Stimulated activated memory B cell treated with anti-CD40 and anti-IgM and Interleukin-4, amounts not matched to agents 10 μg/mL and 1 μg/mL and 100 μg/mL, for 72 hours (primary cell): ENCODE results near the gene TMEM164.

Source experiments
- ATAC-seq: fragments of 150-1000 bp; cut with Tn5 transposase; 2 replicates; pipeline ENCODE4 v1.10.0; 2021
- H3K27ac Mint-ChIP-seq: one replicate; pipeline ENCODE4 v1.8.0; 2022; ENCODE audit warnings: mild to moderate bottlenecking, mixed read lengths
- H3K27me3 Mint-ChIP-seq: one replicate; pipeline ENCODE4 v1.8.0; 2022; ENCODE audit warnings: mixed read lengths
- H3K36me3 Mint-ChIP-seq: one replicate; pipeline ENCODE4 v1.8.0; 2022; ENCODE audit warnings: mixed read lengths
- H3K4me1 Mint-ChIP-seq: one replicate; pipeline ENCODE4 v1.8.0; 2022; ENCODE audit warnings: mixed read lengths
- H3K4me3 Mint-ChIP-seq: one replicate; pipeline ENCODE4 v1.8.0; 2022; ENCODE audit warnings: mild to moderate bottlenecking, moderate library complexity, mixed read lengths
- H3K9me3 Mint-ChIP-seq: one replicate; pipeline ENCODE4 v1.8.0; 2022; ENCODE audit warnings: mixed read lengths

TMEM164 gene

GRCh38 chrX:110015915-110016314 lies 13.0 kb downstream of the TMEM164 start:
- Mint-ChIP-seq H3K4me3 (no peak overlapping the region), H3K36me3 (peaks cover 21% of the 10 kb centered on the region), H3K9me3 (no peaks in the 10 kb centered on the region), H3K27me3 (no peaks in the 10 kb centered on the region), H3K4me1 (peaks cover 11% of the 10 kb centered on the region), H3K27ac (no peak overlapping the region)
- ATAC-seq: no peak

GRCh38 chrX:110020536-110020935 lies 17.6 kb downstream of the TMEM164 start:
- ATAC-seq: no peak
- H3K36me3 Mint-ChIP-seq: peaks cover 6% of the 10 kb centered on the region
- H3K27ac Mint-ChIP-seq: no peak overlapping the region
- H3K4me1 Mint-ChIP-seq: peaks cover 8% of the 10 kb centered on the region
- H3K9me3 Mint-ChIP-seq: no peaks in the 10 kb centered on the region
- no peaks in the 10 kb centered on the region for H3K27me3 Mint-ChIP-seq
- no peak overlapping the region for H3K4me3 Mint-ChIP-seq

DNA sequence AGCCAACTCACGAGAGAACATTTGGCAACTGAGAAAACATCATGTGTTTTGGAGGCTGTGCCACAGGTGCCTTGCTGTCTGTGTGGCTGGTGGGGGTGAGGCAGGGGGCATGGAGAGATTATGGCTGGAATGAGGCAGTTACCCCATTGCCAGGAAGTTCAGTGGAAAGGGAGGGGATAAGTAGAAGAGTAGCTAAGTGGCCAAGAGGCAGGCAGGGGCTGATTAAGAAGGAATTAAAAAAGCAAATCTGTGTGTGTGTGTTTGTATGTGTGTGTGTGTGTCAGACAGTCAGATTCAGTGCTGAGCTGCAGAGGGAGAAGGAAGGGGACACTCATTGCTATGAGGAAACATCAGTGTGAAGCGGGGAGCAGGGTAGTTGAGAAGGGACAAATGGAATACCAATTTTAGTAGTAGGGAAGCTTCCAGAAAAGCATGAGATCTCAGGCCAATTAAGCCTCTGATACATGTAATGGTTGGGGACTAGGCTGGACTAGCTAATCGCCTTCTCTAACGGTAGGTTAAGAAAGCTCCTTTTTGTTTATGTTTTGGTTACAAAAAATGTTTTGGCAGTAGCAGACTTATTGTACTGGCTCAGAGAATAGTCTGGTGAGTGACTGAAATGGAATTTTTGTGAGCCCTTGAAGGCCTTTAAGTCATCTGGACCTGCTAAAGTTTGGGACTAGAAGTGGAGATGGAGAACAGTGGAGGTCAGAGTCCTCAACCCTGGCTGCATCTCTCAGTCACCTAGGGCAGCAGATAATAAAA lies 18.5 kb downstream of the TMEM164 start:
- no peak overlapping the region for H3K4me3 Mint-ChIP-seq
- H3K9me3 Mint-ChIP-seq: no peaks in the 10 kb centered on the region
- peaks cover 13% of the 10 kb centered on the region for H3K36me3 Mint-ChIP-seq
- ATAC-seq: no peak
- H3K27ac Mint-ChIP-seq: no peak overlapping the region
- H3K27me3 Mint-ChIP-seq: no peaks in the 10 kb centered on the region
- peaks cover 15% of the 10 kb centered on the region for H3K4me1 Mint-ChIP-seq

DNA sequence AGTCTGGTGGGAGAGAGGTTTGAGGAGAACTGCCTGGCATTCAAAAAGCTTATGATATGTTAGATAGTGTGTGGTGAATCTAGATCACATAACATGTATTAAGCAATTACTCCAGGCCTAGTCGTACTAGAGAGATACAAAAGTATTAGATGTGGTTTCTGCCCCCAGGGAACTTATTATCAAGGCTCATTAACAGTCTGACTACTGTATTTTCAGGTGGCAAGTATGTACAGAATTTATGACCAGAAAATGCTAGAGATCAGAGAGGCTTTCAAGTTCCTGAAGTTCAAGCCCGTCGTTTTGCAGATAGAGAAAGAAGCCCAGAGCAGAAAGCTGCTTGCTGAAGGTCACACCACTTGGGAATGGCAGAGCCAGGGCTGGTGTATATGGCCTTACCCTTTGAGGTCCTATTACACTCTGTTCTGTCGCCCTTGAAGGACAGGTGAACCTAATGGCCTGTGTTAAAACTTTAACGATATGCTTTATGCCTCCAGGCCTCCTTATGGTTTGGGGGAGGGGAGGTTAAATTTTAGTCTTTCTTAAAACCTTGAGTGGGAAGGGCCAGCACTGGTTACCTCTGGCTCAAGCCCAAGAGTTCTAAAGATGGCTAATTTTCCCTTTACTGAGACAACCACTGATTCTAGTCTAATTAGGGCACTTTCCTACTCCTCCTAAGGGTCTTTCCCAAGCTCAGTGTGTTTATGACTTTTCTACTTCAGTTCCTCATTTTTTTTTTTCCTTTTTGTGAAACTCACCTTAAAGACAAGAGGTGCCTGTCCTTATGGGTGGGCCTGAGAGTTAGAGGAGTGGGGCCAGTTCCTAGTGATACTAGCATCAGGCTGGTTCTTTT lies 19.9 kb downstream of the TMEM164 start:
- Mint-ChIP-seq H3K27me3 (no peaks in the 10 kb centered on the region), H3K27ac (peak overlapping the region; percentile 24), H3K9me3 (no peaks in the 10 kb centered on the region), H3K36me3 (peaks cover 8% of the 10 kb centered on the region), H3K4me3 (no peak overlapping the region), H3K4me1 (peaks cover 15% of the 10 kb centered on the region)
- ATAC-seq: peak; percentile 36

GRCh38 chrX:110025395-110025794 lies 22.5 kb downstream of the TMEM164 start:
- H3K36me3 Mint-ChIP-seq: peaks cover 8% of the 10 kb centered on the region
- H3K27me3 Mint-ChIP-seq: no peaks in the 10 kb centered on the region
- peaks cover 15% of the 10 kb centered on the region for H3K4me1 Mint-ChIP-seq
- H3K27ac Mint-ChIP-seq: peak overlapping the region; percentile 54
- H3K9me3 Mint-ChIP-seq: no peaks in the 10 kb centered on the region
- no peak overlapping the region for H3K4me3 Mint-ChIP-seq
- no peak for ATAC-seq

- H3K36me3 Mint-ChIP-seq: peaks cover 8% of the 10 kb centered on the region
- H3K27me3 Mint-ChIP-seq: no peaks in the 10 kb centered on the region
- H3K27ac Mint-ChIP-seq: peak overlapping the region; percentile 54
- H3K4me1 Mint-ChIP-seq: peaks cover 15% of the 10 kb centered on the region
- no peaks in the 10 kb centered on the region for H3K9me3 Mint-ChIP-seq
- ATAC-seq: no peak
- H3K4me3 Mint-ChIP-seq: no peak overlapping the region
These were observed 23.4 kb downstream of the TMEM164 start for GRCh38 chrX:110026099-110026844.

- Mint-ChIP-seq H3K36me3 (no peaks in the 10 kb centered on the region), H3K27ac (no peak overlapping the region), H3K27me3 (no peaks in the 10 kb centered on the region), H3K9me3 (no peaks in the 10 kb centered on the region), H3K4me3 (no peak overlapping the region), H3K4me1 (peaks cover 18% of the 10 kb centered on the region)
- no peak for ATAC-seq
These were observed 29.7 kb downstream of the TMEM164 start for GRCh38 chrX:110032534-110033147.

- Mint-ChIP-seq H3K36me3 (peaks cover 7% of the 10 kb centered on the region), H3K27ac (no peak overlapping the region), H3K27me3 (no peaks in the 10 kb centered on the region), H3K4me3 (no peak overlapping the region), H3K4me1 (peaks cover 18% of the 10 kb centered on the region), H3K9me3 (no peaks in the 10 kb centered on the region)
- no peak for ATAC-seq
These were observed 31.1 kb downstream of the TMEM164 start for GRCh38 chrX:110034036-110034435.

GRCh38 chrX:110036162-110037033 lies 33.5 kb downstream of the TMEM164 start:
- Mint-ChIP-seq H3K36me3 (peaks cover 7% of the 10 kb centered on the region), H3K27me3 (no peaks in the 10 kb centered on the region), H3K4me1 (peaks cover 18% of the 10 kb centered on the region), H3K27ac (no peak overlapping the region), H3K4me3 (no peak overlapping the region), H3K9me3 (no peaks in the 10 kb centered on the region)
- ATAC-seq: no peak

DNA sequence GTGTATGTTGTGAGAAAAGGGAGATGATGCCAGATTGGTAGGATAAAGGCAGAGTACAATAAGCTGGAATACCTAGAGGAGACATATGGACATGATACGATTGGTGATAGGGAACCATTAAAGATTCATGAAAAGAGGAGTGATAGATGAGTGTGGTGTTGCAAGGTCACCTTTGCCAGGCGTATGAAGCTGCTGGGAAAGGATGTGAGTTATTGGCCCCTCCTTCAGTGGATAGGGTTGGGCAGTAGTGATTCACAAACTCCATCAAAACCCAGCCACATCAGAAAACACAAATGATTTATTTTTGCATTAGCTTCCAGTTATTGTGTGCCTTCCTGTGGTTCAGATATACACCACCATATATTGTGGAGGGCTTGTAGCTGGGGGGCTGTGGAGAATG lies 34.3 kb downstream of the TMEM164 start:
- H3K27me3 Mint-ChIP-seq: no peaks in the 10 kb centered on the region
- H3K4me3 Mint-ChIP-seq: no peak overlapping the region
- no peaks in the 10 kb centered on the region for H3K9me3 Mint-ChIP-seq
- H3K36me3 Mint-ChIP-seq: peaks cover 7% of the 10 kb centered on the region
- no peak overlapping the region for H3K27ac Mint-ChIP-seq
- ATAC-seq: no peak
- peaks cover 18% of the 10 kb centered on the region for H3K4me1 Mint-ChIP-seq

DNA sequence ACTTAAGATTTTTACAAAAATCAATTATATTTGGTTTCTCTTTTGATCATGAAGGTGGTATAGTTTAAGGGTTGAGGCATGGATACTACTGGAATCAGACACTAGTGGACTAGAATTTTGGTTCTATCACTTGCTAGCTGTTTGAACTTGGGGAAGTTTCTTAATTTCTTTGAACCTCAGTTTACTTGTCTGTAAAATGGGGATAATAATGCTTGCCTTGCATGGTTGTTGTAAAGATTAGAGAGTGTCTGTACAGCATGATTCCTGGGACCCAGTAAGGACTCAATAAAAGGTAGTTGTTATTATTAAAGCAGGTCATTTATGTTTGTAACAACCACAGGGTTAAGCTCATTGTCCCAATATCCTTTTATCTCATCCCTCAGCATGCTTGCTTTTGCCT lies 36.0 kb downstream of the TMEM164 start:
- H3K4me3 Mint-ChIP-seq: no peak overlapping the region
- H3K9me3 Mint-ChIP-seq: no peaks in the 10 kb centered on the region
- no peak for ATAC-seq

DNA sequence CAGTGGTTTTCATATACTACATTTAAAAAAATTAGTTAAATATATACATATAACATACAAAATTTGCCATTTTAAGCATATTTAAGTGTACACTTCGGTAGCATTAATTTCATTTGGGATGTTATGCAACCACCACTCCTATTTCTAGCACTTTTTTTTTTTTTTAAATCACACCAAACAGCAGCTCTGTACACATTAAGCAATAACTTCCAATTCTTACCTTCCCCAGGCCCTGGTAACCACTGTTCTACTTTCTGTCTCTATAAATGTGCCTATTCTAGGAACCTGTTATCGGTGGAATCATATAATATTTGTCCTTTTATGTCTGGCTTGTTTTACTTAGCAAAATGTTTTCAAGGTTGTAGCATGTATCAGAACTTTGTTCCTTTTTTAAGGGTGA lies 39.1 kb downstream of the TMEM164 start:
- Mint-ChIP-seq H3K27me3 (no peaks in the 10 kb centered on the region), H3K36me3 (peaks cover 7% of the 10 kb centered on the region), H3K9me3 (no peaks in the 10 kb centered on the region), H3K4me3 (no peak overlapping the region), H3K27ac (no peak overlapping the region), H3K4me1 (peaks cover 2% of the 10 kb centered on the region)
- no peak for ATAC-seq

More for the DNA sequence above, 36.0 kb downstream of the TMEM164 start:
- Mint-ChIP-seq H3K36me3 (peaks cover 7% of the 10 kb centered on the region), H3K27me3 (no peaks in the 10 kb centered on the region), H3K27ac (no peak overlapping the region), H3K4me1 (peaks cover 14% of the 10 kb centered on the region)

DNA sequence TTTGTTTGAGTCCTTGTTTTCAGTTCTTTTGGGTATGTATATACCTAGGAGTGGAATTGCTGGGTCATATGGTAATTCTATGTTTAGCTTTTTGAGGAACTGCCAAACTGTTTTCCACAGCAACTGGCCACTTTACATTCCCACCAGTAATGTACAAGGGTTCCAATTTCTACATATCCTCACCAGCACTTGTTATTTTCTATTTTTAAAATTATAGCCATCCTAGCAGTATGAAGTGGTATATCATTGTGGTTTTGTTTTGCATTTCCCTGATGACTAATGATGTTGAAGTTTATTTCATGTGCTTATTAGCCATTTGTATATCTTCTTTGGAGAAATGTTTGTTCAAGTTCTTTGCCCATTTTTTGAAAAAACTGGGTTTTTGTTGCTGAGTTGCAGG lies 39.6 kb downstream of the TMEM164 start:
- H3K27me3 Mint-ChIP-seq: no peaks in the 10 kb centered on the region
- no peak for ATAC-seq
- no peaks in the 10 kb centered on the region for H3K4me1 Mint-ChIP-seq
- H3K4me3 Mint-ChIP-seq: no peak overlapping the region
- peaks cover 7% of the 10 kb centered on the region for H3K36me3 Mint-ChIP-seq
- no peak overlapping the region for H3K27ac Mint-ChIP-seq
- H3K9me3 Mint-ChIP-seq: no peaks in the 10 kb centered on the region

DNA sequence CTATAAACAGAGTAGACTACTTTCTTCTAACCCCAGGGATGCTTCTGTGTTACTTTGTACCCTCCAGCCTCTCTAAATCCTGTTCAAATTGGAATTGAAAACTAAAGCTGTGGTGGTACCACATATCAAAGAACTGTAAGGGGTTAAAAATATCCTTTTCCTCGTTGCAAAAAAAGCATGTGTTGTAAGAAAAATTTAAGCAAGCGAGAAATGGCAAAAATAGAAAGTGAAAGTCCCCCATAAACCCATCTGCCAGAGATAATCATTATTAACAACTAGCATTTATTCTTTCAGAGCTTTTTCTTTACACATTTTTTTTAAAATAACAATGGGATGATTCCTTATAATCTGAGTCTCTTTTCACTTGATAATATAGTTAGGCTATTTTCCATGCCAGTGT lies 40.6 kb downstream of the TMEM164 start:
- no peaks in the 10 kb centered on the region for H3K27me3 Mint-ChIP-seq
- H3K4me1 Mint-ChIP-seq: peaks cover 4% of the 10 kb centered on the region
- H3K27ac Mint-ChIP-seq: no peak overlapping the region
- H3K36me3 Mint-ChIP-seq: peaks cover 3% of the 10 kb centered on the region
- H3K9me3 Mint-ChIP-seq: no peaks in the 10 kb centered on the region
- no peak overlapping the region for H3K4me3 Mint-ChIP-seq
- ATAC-seq: no peak
